Measurements from ENCODE around the gene FAM24B.
"Not testable (repeated sequence)": the region's sequence is repeated elsewhere in the genome, so short reads cannot be mapped to it uniquely, and the experiment has no call there.

FAM24B gene, protein sequence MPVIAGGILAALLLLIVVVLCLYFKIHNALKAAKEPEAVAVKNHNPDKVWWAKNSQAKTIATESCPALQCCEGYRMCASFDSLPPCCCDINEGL

DNA sequence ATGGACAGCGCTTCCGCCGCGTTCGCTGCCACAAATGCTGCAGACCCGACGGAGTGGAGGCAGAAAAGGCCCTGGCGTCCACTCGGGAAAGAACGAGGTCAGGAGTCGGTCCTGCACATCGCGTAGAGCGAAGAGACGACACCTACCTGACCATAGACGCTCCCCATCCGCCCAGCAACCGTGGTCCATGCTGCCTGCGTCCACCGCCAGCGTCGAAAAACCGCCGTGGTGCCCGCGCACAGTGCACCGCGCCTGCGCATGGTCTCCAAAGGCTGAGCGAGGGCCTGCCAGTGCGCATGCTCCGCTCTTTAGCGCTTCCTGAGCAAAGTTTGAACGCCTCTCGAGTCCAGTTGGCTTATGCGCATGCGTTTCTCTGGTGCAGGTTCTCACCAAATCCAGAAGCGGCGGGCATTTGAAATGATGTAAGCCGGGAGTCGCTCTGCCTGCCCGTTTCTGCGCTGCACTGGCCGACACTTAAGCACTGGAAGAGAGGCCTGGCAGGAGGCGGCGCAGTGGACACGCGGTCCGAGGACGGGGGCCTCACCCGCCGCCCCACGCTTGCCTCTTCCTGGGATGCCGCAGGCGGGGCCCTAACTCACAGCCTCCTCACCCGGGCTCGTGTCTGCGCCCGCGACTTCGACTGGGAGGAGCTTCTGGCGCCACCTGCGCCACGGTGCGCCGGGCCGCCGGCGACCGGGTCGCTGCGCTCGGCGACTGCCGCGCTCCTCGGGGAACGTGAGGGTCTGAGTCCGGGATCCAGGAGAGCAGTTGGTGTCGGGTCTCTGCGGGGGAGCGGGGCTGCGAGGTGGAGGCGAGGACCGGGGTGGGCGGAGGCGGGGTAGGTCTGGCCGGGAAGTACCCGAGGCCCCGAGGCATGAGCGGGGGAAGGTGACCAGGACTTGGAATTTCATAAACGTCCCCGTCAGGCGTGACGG, at the start of gene FAM24B:
FAM24B (minus strand) TSS at position 243 of the 935 bp plus-strand sequence. CDS start 29,066 bp downstream, outside the sequence.
- DNase-seq (ENCODE audit: low spot score) = peak; percentile 98

GRCh38 chr10:122915700-122916099, 36.3 kb upstream of the FAM24B start:
- DNase-seq (ENCODE audit: low spot score) = no peak

DNA sequence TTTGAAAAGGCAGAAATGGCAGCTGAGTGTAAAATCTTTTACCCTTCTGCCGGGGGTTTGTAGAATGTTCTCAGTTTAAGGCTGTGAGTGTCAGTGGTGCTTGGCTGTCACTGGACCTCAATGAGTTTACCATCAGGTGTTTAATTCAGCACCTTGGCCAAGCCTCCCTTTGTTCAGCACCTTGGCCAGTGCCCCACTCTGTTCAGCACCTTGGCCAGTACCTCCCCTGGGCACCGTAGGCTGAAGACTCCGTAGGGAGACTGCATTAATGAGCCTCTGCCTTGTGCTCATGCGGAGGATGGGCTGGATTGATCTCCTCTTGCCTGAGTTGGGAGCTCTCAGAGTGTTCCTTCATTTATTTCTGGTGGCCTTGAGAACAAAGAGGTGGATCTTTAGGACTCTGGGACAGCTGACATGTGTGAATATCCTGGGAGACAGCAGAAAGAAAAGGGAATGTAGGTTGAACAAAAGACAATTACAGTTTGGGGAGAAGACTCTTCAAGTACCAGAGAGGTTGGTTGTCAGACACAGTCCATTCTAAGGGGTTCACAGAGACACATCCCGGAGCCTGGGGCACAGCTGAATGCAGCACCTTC, 32.6 kb upstream of the FAM24B start:
- DNase-seq (ENCODE audit: low spot score) = peak; percentile 33

DNA sequence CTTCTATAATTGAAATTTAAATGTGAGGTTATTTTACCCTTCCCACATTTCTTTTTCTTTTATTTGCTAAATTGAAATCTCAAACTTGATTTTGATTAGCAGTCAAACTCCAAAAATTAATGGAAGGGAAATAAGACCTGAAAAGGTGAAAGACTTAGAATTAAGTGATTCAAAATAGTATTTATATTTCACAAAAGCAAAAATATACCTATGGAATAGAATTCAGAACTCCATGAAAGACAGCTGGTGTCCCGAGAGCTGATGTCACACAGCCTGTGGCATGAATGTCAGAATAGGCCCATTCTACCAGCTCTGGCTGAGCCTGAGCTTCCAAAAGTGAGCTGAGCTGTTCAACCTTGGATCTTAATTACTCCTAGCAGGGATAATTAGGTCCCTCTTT, 30.9 kb upstream of the FAM24B start, which contains the start of gene FAM24A:
FAM24A (plus strand) TSS at position 301 of the 400 bp plus-strand sequence. CDS start 1,025 bp downstream, outside the sequence.
- no peak for DNase-seq (ENCODE audit: low spot score)

- DNase-seq (ENCODE audit: low spot score) = not testable (repeated sequence)
These were observed 24.5 kb upstream of the FAM24B start for GRCh38 chr10:122903861-122904260.

DNA sequence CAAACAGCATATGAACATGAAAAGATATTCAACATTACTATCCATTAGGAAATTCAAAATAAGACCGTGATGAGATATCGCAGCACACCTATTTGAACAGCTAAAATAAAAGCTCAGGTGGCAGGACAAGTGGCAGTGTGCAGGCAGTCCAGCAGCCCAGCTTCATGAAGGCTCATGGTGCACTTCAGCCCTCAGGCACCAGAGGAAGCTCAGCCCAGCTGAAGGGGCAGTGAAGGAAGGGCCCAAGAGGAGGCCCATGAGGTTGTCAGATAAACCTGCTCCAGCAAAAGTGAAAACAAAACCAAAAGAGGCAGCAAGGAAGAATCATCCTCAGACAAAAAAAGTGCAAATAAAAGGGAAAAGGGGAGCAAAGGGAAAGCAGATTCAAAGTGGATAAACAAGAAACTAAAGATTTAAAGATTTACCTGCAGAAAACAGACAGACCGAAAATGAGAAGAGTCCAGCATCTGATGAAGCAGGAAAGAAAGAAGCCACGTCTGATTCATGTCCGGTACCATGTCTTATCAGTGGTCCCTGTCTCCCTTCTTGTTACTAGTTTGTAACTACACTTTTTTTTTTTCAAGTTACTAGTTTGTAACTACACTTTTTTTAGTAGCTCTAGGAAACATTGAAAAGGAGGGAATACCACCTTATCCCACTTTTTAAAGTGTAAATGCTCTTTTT, 15.0 kb upstream of the FAM24B start:
- DNase-seq (ENCODE audit: low spot score) = no peak

- no peak for DNase-seq (ENCODE audit: low spot score)
These were observed 4.8 kb upstream of the FAM24B start for GRCh38 chr10:122884166-122884565.

DNA sequence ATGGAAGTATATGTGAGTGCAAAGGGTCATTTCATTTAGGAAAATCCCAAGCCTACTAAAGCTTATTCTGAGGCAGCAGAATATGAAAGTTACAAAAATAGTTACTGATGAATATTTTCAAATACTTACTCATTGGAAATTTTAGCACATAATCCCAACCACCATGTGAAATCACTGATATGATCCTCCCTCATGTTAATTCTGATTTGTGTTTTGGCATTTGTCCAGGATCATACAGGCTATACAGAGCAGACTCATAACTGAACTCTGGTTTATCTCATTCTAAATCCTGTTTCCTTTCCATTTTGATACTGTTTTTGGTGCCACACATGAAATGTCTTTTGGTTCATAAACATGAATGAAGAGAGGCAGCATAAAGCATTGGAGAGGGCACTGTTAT, 3.4 kb upstream of the FAM24B start:
- no peak for DNase-seq (ENCODE audit: low spot score)

DNA sequence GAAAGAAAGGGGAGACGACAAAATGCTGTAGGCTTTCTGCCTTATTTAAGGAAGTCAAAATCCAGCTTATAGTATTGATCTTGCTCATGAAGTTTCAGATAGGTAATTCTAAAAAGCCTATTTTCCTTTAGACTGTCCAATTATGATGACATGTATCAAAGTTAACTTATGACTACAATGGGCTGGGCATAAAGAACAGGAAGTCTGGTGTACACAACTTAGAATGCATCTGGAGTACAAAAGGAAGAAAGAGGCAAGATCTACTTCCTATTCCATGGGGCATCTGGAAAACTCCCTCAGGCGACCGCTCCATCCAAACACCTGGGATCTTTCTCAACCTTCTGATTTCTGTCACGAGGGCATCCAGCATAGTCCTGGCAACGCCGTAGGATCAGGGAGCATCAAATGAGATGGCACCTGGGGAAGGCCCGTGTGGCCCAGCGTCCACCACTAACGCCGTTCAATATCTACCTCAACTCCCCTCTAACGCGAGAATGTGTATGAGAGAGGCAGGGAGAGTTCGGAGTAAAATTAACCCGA, 512 bp downstream of the FAM24B start:
- DNase-seq (ENCODE audit: low spot score) = peak; percentile 25

DNA sequence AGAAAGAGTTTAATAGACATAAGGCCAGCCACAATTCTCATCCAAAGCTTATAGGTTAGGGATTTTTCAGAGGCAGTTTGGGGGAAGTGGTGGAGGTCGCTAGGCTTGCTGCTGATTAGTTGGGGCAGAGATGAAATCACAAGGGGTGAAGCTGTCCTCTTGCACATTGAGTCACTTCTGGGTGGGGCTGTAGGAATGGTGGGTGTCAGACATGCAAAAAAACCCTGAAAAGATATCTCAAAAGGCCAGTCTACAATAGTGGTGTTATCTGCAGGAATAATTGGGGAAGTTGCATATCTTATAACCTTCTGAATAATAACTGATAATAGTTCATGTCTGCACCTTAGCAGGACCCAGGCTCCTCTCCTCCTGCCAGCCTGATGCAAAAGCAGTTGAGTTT, 2.1 kb downstream of the FAM24B start:
- DNase-seq (ENCODE audit: low spot score) = no peak

- DNase-seq (ENCODE audit: low spot score) = no peak
These were observed 2.9 kb downstream of the FAM24B start for GRCh38 chr10:122876467-122876855.

- no peak for DNase-seq (ENCODE audit: low spot score)
These were observed 3.4 kb downstream of the FAM24B start for GRCh38 chr10:122875843-122876466.

GRCh38 chr10:122871947-122872346, 7.4 kb downstream of the FAM24B start:
- DNase-seq (ENCODE audit: low spot score) = not testable (repeated sequence)

DNA sequence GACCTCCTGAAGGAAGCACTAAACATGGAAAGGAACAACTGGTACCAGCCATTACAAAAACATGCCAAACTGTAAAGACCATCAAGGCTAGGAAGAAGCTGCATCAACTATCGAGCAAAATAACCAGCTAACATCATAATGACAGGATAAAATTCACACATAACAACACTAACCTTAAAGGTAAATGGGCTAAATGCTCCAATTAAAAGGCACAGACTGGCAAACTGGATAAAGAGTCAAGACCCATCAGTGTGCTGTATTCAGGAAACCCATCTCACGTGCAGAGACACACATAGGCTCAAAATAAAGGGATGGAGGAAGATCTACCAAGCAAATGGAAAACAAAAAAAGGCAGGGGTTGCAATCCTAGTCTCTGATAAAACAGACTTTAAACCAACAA, 10.6 kb downstream of the FAM24B start:
- not testable (repeated sequence) for DNase-seq (ENCODE audit: low spot score)

DNA sequence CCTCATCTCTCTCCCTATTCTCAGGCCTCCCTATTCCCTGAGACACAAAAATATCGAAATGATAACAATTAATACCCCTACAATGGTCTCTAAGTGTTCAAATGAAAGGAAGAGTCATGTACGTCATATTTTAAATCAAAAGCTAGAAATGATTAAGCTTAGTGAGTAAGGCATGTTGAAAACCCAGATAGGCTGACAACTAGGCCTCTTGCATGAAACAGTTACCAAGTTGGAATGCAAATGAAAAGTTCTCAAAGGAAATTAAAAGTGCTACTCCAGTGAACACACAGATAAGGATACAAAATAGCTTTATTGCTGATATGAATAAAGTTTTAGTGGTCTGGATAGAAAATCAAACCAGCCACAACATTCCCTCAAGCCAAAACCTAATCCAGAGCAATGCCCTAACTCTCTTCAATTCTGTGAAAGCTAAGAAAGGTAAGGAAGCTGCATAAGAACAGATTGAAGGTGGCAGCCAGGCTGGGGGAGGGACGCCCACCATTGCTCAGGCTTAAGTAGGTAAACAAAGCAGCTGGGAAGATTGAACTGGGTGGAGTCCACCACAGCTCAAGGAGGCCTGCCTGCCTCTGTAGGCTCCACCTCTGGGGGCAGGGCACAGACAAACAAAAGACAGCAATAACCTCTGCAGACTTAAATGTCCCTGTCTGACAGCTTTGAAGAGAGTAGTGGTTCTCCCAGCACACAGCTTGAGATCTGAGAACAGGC, 12.5 kb downstream of the FAM24B start:
- not testable (repeated sequence) for DNase-seq (ENCODE audit: low spot score)

DNA sequence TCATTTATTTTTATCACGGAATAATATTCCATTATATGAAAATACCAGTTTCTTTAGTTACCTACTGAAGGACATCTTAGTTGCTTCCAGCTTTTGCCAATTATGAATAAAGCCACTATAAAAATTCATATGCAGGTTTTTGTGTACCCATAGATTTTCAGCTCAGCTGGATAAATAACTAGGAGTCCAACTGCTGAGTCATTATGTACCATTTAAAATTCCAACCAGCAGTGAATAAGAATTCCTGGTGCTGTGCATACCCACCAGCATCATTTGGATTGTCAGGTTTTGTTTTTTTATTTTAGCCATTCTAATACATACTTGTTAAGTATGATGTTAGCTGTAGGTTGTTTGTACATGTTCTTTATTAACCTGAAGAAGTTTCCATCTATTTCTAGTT, 14.5 kb downstream of the FAM24B start:
- DNase-seq (ENCODE audit: low spot score) = no peak

- DNase-seq (ENCODE audit: low spot score) = no peak
These were observed 15.2 kb downstream of the FAM24B start for GRCh38 chr10:122864194-122864592.

DNA sequence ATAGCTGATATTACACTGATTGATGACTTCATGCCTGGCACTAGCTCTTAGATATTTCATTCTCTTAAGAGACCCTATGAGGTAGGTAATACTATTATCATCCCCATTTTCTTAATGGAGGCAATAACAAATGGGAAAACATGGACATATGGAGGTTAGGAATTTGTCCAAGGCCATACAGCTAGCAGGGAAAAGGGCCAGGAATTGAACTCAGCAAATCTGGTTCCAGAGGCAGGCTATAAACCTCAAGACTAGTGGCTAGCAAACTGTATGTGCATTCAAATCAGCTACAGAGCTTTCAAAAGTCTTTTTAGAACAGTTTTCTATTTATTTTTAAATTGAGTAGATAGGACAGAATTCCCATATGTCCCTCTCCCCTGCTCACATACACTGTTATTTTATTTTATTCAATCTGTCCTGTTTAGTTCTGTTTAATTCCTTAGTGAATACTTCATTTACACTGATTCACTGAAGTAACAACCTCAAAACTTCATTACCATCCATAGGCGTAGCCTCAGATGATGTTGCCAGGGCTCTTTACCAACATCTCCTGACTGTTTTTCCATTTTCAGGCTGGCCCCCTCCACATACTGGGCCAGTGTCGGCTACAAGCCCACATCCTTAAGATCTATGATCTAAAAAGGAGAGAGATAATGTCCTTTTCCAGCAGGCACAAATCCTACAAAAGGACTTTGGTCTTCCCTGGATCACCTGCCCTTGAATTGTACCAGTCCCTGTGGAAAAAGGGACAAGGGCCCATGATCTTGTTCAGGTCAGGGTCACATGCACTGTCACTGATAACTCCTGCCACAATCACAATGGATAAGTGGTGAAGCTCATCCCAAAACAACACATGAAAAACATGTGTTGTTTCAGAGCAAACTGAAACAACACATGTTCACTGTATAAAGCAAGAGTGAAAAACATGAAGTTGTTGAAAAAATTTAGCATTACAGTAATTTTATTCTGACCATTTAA, 15.9 kb downstream of the FAM24B start:
- DNase-seq (ENCODE audit: low spot score) = no peak

- DNase-seq (ENCODE audit: low spot score) = no peak
These were observed 17.6 kb downstream of the FAM24B start for GRCh38 chr10:122861711-122862161.

DNA sequence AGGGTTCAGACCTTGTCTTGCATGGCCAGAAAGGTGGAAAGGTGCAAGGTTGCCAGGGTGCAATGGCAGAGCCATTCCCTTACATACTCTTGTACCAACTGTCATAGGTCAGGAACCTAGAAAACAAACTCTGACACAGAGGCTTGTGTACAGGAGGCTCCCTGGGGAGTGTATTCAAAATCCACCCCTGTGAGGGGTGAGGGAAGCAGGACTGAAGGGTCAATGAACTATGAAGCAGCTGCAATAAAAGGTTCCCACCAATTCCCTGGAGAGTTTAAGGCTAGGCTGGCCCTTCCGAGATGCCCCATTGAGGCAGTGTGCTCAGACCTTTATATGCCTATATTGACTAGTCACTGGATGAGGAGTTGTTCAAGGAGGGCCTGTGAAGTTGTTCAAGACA, 19.9 kb downstream of the FAM24B start:
- no peak for DNase-seq (ENCODE audit: low spot score)
